SH-SY5Y (cell line): ENCODE results near the gene RNF39.

Experiments
- GATA2 ChIP-seq: IDR thresholded peaks from 2 replicates; pipeline ENCODE4 v1.6.1; 2011; ENCODE audit warnings: mild to moderate bottlenecking, low read depth, low read length
- GATA3 ChIP-seq: IDR thresholded peaks from 2 replicates; pipeline ENCODE4 v1.6.1; 2011; ENCODE audit warnings: low read depth, mild to moderate bottlenecking, low read length, moderate library complexity

DNA sequence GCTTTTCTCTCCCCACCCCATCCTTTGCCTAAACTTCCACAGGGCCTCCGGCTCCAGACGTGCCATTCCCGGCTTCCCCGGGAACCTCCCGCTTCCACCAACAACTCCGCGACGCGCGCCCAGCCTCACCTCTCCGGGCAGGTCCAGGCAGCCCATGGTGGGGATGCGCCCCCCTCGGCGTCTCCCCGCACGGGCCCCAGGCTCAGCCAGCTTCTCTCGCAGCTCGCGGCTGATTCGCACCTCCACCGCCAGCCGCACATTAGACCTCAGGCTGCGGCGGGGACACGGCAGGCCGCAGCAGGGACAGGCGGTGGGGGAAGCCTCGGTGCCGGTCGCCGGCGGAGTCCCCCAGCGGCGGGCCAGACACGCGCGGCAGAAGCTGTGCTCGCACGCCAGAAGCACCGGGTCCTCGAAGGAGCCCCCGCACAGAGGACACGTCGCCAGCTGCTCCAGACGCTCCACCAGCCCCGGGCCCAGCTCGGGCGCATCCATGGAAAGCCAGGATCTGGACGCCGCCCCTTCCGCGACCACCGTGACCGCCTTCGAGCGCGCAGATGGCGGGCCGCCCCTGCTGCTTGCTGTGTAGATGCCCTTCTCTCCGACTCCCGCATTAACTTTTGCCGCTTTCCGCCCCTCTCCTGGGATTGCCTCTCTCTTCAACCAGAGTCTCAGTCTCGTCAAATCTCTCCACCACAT is at the start of gene RNF39:
- TF ChIP-seq GATA2, result no peak
- TF ChIP-seq GATA3, result no peak
